Common myeloid progenitor, CD34-positive (primary cell): ENCODE data around the gene MRPL58.
"Not testable (repeated sequence)": the region's sequence is repeated elsewhere in the genome, so short reads cannot be mapped to it uniquely, and the experiment has no call there.

ENCODE experiments used
- CTCF ChIA-PET: fragments of 350-600 bp; sonication (Branson Sonifier 250); formaldehyde crosslinking; loops from one replicate; lab custom pipeline; 2021; ENCODE audit warnings: antibody characterized with exemption; lab: Charles Lee
- POLR2A ChIA-PET: fragments of 350-600 bp; sonication (Branson Sonifier 250); formaldehyde crosslinking; loops from one replicate; lab custom pipeline; 2021; ENCODE audit warnings: antibody characterized with exemption; lab: Charles Lee
- DNase-seq, 3 donors: peaks; one replicate each; pipeline versions ENCODE4 v3.0.0 to v3.0.0-alpha.2; 2013
- H3K27ac ChIP-seq, 2 experiments: 1 replicate in 1 of 2; 2 replicates in 1 of 2; pipeline ENCODE4 v1.7.0; 2013; ENCODE audit warnings: inconsistent platforms in 2 of 2, low read length in 2 of 2, mild to moderate bottlenecking in 2 of 2, low read depth in 1 of 2, moderate library complexity in 1 of 2; ENCODE audit not compliant: severe bottlenecking in 2 of 2, insufficient read depth in 1 of 2, poor library complexity in 1 of 2
- H3K27me3 ChIP-seq, 5 experiments: replicated peaks in 2 of 5; 1 replicate in 3 of 5; 2 replicates in 2 of 5; pipeline versions ENCODE4 v1.6.1 to v1.7.0; 2013; ENCODE audit warnings: low read length in 4 of 5, mild to moderate bottlenecking in 2 of 5, moderate library complexity in 2 of 5, inconsistent platforms in 1 of 5; ENCODE audit not compliant: insufficient read depth in 5 of 5, control insufficient read depth in 4 of 5
- H3K36me3 ChIP-seq, 4 experiments: 1 replicate in 2 of 4; 2 replicates in 2 of 4; pipeline versions ENCODE4 v1.6.1 to v1.7.0; 2013; ENCODE audit warnings: low read length in 3 of 4, control low read depth in 1 of 4, mild to moderate bottlenecking in 1 of 4; ENCODE audit not compliant: control insufficient read depth in 4 of 4, insufficient read depth in 4 of 4
- H3K4me1 ChIP-seq, 4 experiments: 1 replicate in 3 of 4; 2 replicates in 1 of 4; pipeline versions ENCODE4 v1.6.1 to v1.7.1; 2013; ENCODE audit warnings: low read length in 3 of 4, mild to moderate bottlenecking in 3 of 4, control low read depth in 1 of 4, inconsistent platforms in 1 of 4, moderate library complexity in 1 of 4; ENCODE audit not compliant: control insufficient read depth in 4 of 4, insufficient read depth in 4 of 4; ENCODE audit errors: control extremely low read depth in 1 of 4
- H3K4me3 ChIP-seq, 7 experiments: 1 replicate in 4 of 7; 2 replicates in 3 of 7; pipeline versions ENCODE4 v1.5.1 to v1.7.0; 2013; ENCODE audit warnings: mild to moderate bottlenecking in 7 of 7, low read length in 6 of 7, moderate library complexity in 6 of 7, inconsistent platforms in 2 of 7, low read depth in 2 of 7, control low read depth in 1 of 7; ENCODE audit not compliant: insufficient read depth in 4 of 7, control insufficient read depth in 1 of 7; ENCODE audit errors: extremely low read depth in 1 of 7
- H3K9me3 ChIP-seq, 5 experiments: 1 replicate in 4 of 5; 2 replicates in 1 of 5; pipeline versions ENCODE4 v1.6.1 to v1.7.1; 2013; ENCODE audit warnings: low read length in 4 of 5, mild to moderate bottlenecking in 2 of 5, inconsistent platforms in 1 of 5, low read depth in 1 of 5, moderate library complexity in 1 of 5; ENCODE audit not compliant: control insufficient read depth in 4 of 5, insufficient read depth in 2 of 5; ENCODE audit errors: control extremely low read depth in 1 of 5
- WGBS: methylation state at CpG from one replicate; pipeline ENCODE4 v1.1.5; 2013; ENCODE audit not compliant: insufficient coverage; 5-methylcytosine and 5-hydroxymethylcytosine counted together

Gene MRPL58

DNA sequence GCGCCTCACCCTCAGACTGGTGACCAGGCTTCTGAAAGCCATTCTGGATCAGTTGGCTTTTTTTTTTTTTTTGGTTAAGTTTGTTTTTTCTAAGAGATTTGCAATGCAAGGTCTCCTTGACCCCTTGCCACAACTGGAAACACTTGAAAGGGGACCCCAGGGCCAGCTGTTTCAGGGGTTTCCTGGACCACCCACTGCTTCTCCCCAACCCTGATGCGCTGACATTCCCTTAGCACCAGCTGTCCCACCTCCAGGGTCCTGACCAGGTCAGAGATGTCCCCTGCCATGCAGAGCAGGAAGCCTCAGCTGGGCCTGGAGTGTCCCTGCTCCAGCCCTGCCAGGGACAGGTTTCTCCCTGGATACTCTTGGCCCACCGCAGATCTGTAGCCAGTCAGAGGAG is 8.1 kb upstream of the MRPL58 start:
- Histone ChIP-seq H3K4me1 (peaks cover 2 to 16% (median 3%) of the 10 kb centered on the region in 4 experiments), H3K36me3 (no peaks in the 10 kb centered on the region), H3K9me3 (no peaks in the 10 kb centered on the region), H3K27me3 (no peaks in the 10 kb centered on the region), H3K27ac (no peak overlapping the region), H3K4me3 (no peak overlapping the region)
- DNase-seq, result no peak
- ChIA-PET CTCF (interaction anchor here (0.9 to 13.0 kb wide), 5 partner anchors 9 to 48 kb away, joined by 3 to 154 read pairs (median 4); no protein-coding TSS in a partner anchor), POLR2A (interaction anchor here (0.7 kb wide), 1 partner anchor 32 kb away, joined by 3 read pairs; no protein-coding TSS in a partner anchor)
- 100% methylated on average over 2 of the region's 3 CpGs for WGBS

DNA sequence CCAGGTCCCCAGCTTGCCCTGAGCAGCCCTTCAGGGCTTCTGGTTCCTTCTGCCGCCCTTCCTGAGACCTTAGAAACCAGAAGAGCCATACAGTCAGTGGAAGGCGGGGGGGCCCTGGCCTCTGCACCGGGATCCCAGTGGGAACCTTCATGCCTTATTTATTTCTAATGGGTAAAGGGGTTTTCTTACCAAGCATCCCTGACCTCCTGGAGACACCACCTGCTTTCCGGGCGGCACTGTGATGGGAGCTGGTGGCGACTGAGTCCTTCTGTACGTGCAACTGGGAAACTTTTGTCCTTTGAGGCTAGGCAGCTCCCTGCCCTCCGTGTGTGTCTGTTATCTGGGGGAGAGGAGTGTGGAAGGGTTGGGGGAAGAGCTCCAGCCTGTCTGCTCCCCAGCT is 7.2 kb upstream of the MRPL58 start:
- no peak overlapping the region for H3K4me3 ChIP-seq
- no peaks in the 10 kb centered on the region for H3K9me3 ChIP-seq
- POLR2A ChIA-PET, result no interaction called here
- H3K27ac ChIP-seq, result no peak overlapping the region
- H3K4me1 ChIP-seq, result peaks cover 2 to 16% (median 3%) of the 10 kb centered on the region in 4 experiments
- CTCF ChIA-PET, result interaction anchor here (1.2 to 13.0 kb wide), 6 partner anchors 8 to 49 kb away, joined by 3 to 154 read pairs (median 4); no protein-coding TSS in a partner anchor
- WGBS, result 98% methylated on average over 8 of the region's 8 CpGs
- DNase-seq, result no peak
- H3K27me3 ChIP-seq, result no peaks in the 10 kb centered on the region
- H3K36me3 ChIP-seq, result no peaks in the 10 kb centered on the region

DNA sequence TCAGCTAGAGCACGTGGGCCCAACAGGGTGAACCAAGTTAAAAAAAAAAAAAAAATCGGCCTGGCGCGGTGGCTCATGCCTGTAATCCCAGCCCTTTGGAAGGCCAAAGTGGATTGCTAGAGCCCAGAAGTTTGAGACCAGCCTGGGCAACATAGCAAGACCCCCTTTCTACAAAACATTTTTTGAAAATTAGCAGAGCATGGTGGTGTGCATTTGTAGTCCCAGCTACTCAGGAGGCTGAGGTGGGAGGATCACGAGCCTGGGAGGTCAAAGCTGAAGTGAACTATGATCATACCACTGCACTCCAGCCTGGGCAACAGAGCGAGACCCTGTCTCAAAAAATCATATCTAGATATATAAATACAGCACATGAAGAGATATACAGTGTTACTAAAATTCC is 6.4 kb upstream of the MRPL58 start:
- H3K27me3 ChIP-seq, POLR2A ChIA-PET, DNase-seq, H3K4me3 ChIP-seq, H3K9me3 ChIP-seq, H3K27ac ChIP-seq, H3K36me3 ChIP-seq: not testable (repeated sequence)
- WGBS, result 96% methylated on average over 2 of the region's 6 CpGs
- H3K4me1 ChIP-seq, result peaks cover 3 to 16% (median 5%) of the 10 kb centered on the region in 4 experiments
- CTCF ChIA-PET, result interaction anchor here (1.3 to 13.0 kb wide), 5 partner anchors 14 to 44 kb away, joined by 3 to 154 read pairs (median 5); no protein-coding TSS in a partner anchor

DNA sequence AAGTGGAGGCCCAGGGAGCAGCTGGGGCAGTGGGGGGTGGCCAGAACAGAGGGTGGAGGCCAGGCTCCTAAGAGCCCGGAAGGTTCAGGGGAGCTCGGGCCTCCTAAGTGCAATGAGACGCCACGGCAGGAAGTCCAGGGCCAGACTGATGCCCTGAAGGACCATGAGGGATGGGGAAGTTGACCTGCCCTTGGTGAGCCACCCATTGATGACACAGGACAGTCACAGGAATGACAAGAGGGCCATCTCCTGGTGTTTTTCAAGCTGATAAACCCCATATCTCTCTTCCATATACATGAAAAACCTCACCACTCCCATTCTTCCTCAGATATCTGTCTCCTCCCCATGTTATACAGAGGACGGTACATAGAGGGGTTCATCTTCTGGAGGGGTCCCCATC is 5.8 kb upstream of the MRPL58 start:
- H3K4me1 ChIP-seq, result peaks cover 3 to 17% (median 8%) of the 10 kb centered on the region in 4 experiments
- no peaks in the 10 kb centered on the region for H3K36me3 ChIP-seq
- no peaks in the 10 kb centered on the region for H3K9me3 ChIP-seq
- H3K27me3 ChIP-seq, result no peaks in the 10 kb centered on the region
- WGBS, result 97% methylated on average over 4 of the region's 5 CpGs
- CTCF ChIA-PET, result interaction anchor here (0.8 to 13.0 kb wide), 8 partner anchors 13 to 45 kb away, joined by 3 to 154 read pairs (median 4); no protein-coding TSS in a partner anchor
- H3K27ac ChIP-seq, result no peak overlapping the region
- no peak overlapping the region for H3K4me3 ChIP-seq
- POLR2A ChIA-PET, result interaction anchor here (0.6 kb wide), 1 partner anchor 46 kb away, joined by 3 read pairs; no protein-coding TSS in a partner anchor
- no peak for DNase-seq

DNA sequence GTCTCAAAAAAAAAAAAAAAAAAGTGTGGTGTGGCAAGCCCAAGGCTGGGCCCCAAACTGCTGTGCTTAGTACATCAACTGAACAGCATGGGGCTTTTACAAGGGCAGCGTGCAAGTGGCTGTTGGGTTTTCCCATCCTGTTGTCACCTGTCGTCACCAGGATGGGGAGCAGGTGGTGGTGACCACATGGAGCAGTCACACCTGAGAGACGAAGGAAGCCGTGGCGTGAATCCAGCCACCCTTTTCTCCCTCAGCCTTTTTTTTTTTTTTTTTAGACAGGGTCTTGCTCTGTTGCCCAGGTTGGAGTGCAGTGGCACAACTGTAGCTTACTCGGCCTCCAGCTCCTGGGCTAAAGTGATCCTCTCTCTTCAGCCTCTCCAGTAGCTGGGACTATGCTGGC is 4.1 kb upstream of the MRPL58 start:
- H3K9me3 ChIP-seq, result no peaks in the 10 kb centered on the region
- no peak overlapping the region for H3K27ac ChIP-seq
- H3K4me1 ChIP-seq, result peaks cover 4 to 24% (median 11%) of the 10 kb centered on the region in 4 experiments
- no peak for DNase-seq
- no peak overlapping the region for H3K4me3 ChIP-seq
- POLR2A ChIA-PET, result no interaction called here
- H3K27me3 ChIP-seq, result no peaks in the 10 kb centered on the region
- CTCF ChIA-PET, result interaction anchor here (1.0 to 13.0 kb wide), 3 partner anchors 9 to 47 kb away, joined by 3 to 154 read pairs (median 9); partner anchors contain the start of gene CDR2L
- 92% methylated on average over 5 of the region's 6 CpGs for WGBS
- no peaks in the 10 kb centered on the region for H3K36me3 ChIP-seq

DNA sequence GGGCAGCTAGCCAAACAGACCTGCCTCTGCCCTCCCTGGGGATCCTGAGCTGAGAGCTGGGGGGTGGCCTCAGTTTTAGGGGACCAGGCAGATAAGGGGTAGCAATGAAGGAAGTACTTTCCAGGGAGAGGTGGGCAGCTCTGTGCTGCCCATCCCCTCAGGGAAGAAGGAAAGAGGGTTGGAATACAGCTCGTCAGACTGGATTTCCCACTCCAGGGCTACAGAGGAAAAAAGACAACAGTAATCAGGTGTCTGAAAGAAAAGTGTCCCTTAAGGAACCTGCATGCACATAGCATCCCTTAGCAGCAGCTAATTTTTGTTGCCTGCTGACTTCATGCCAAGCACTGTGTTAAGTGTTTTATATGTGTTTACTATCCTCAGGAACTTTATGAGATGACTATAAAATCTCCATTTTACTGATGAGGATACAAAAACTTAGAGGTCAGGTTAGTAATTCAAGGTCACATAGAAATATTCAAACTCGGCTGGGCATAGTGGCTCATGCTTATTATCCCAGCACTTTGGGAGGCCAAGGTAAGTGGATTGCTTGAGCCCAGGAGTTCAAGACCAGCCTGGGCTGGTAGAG is 3.2 kb upstream of the MRPL58 start:
- ChIA-PET POLR2A (no interaction called here), CTCF (interaction anchor here (2.2 to 13.0 kb wide), 3 partner anchors 9 to 48 kb away, joined by 9 to 154 read pairs (median 26); partner anchors contain the start of gene CDR2L)
- WGBS, result 100% methylated on average over 2 of the region's 2 CpGs
- H3K4me3 ChIP-seq, result no peak overlapping the region
- no peaks in the 10 kb centered on the region for H3K9me3 ChIP-seq
- H3K36me3 ChIP-seq, result no peaks in the 10 kb centered on the region
- no peak for DNase-seq
- H3K27ac ChIP-seq, result no peak overlapping the region
- H3K27me3 ChIP-seq, result no peaks in the 10 kb centered on the region
- peaks cover 8 to 29% (median 17%) of the 10 kb centered on the region in 4 experiments for H3K4me1 ChIP-seq
